Liver (tissue), 9 donors: ENCODE data around the gene CLK4. TPM values are rescaled to one million over a fixed set of nuclear protein-coding genes. Genes with fewer than 3 reads are reported as not detected.

Experiments used
- DNase-seq: peaks from one replicate; pipeline ENCODE4 v3.0.0-alpha.2; 2017; ENCODE audit warnings: low spot score
- H3K27ac ChIP-seq, 2 donors: one replicate each; pipeline ENCODE4 v1.7.0; 2013; ENCODE audit warnings: inconsistent platforms in 2 of 2, low read length in 2 of 2, control low read depth in 1 of 2, low read depth in 1 of 2, mild to moderate bottlenecking in 1 of 2
- H3K27me3 ChIP-seq, 4 donors: one replicate each; pipeline versions ENCODE4 v1.6.1 to v1.7.0; 2013; ENCODE audit warnings: low read length in 3 of 4, inconsistent platforms in 1 of 4, mild to moderate bottlenecking in 1 of 4, moderate library complexity in 1 of 4; ENCODE audit not compliant: control insufficient read depth in 4 of 4, insufficient read depth in 4 of 4
- H3K36me3 ChIP-seq, 4 donors: one replicate each; pipeline versions ENCODE4 v1.6.1 to v1.7.0; 2013; ENCODE audit warnings: low read length in 3 of 4, mild to moderate bottlenecking in 3 of 4, low read depth in 1 of 4, moderate library complexity in 1 of 4; ENCODE audit not compliant: control insufficient read depth in 4 of 4, insufficient read depth in 3 of 4
- H3K4me1 ChIP-seq, 4 donors: one replicate each; pipeline versions ENCODE4 v1.6.1 to v1.7.0; 2013; ENCODE audit warnings: low read length in 3 of 4, mild to moderate bottlenecking in 3 of 4, moderate library complexity in 1 of 4; ENCODE audit not compliant: control insufficient read depth in 4 of 4, insufficient read depth in 4 of 4
- H3K4me3 ChIP-seq, 3 donors: one replicate each; pipeline versions ENCODE4 v1.6.1 to v1.7.0; 2013; ENCODE audit warnings: low read length in 3 of 3, control low read depth in 1 of 3, low read depth in 1 of 3, mild to moderate bottlenecking in 1 of 3
- H3K9ac ChIP-seq, 2 donors: one replicate each; pipeline ENCODE4 v1.7.0; 2013; ENCODE audit warnings: low read length in 2 of 2, mild to moderate bottlenecking in 2 of 2, moderate library complexity in 2 of 2, control low read depth in 1 of 2, low read depth in 1 of 2
- H3K9me3 ChIP-seq, 4 donors: one replicate each; pipeline versions ENCODE4 v1.6.1 to v1.7.0; 2013; ENCODE audit warnings: low read length in 3 of 4; ENCODE audit not compliant: control insufficient read depth in 4 of 4
- EGR1 ChIP-seq, 2 donors: IDR thresholded peaks; 2 replicates each; pipeline ENCODE4 v1.6.1; 2016 to 2018; ENCODE audit warnings: antibody characterized with exemption in 2 of 2, low read depth in 2 of 2
- FOXA1 ChIP-seq: IDR thresholded peaks from 2 replicates; pipeline ENCODE4 v1.6.1; 2016; ENCODE audit warnings: antibody characterized with exemption
- FOXA2 ChIP-seq: IDR thresholded peaks from 2 replicates; pipeline ENCODE4 v1.6.1; 2016; ENCODE audit warnings: antibody characterized with exemption
- GABPA ChIP-seq, 2 donors: IDR thresholded peaks in 1 of 2; conservative IDR thresholded peaks in 1 of 2; 2 replicates each; pipeline ENCODE4 v1.6.1; 2016; ENCODE audit warnings: antibody characterized with exemption in 2 of 2, mild to moderate bottlenecking in 1 of 2, moderate library complexity in 1 of 2
- HNF4A ChIP-seq, 2 donors: conservative IDR thresholded peaks; 2 replicates each; pipeline ENCODE4 v1.6.1; 2016; ENCODE audit warnings: antibody characterized with exemption in 2 of 2, mild to moderate bottlenecking in 2 of 2
- JUND ChIP-seq, 2 donors: IDR thresholded peaks; 2 replicates each; pipeline ENCODE4 v1.6.1; 2016; ENCODE audit warnings: antibody characterized with exemption in 2 of 2
- NR2F2 ChIP-seq: IDR thresholded peaks from 2 replicates; pipeline ENCODE4 v1.6.1; 2016; ENCODE audit warnings: antibody characterized with exemption
- RXRA ChIP-seq, 2 donors: IDR thresholded peaks; 2 replicates each; pipeline ENCODE4 v1.6.1; 2017 to 2018; ENCODE audit warnings: antibody characterized with exemption in 2 of 2, mild to moderate bottlenecking in 1 of 2
- SP1 ChIP-seq: IDR thresholded peaks from 2 replicates; pipeline ENCODE4 v1.6.1; 2018; ENCODE audit warnings: antibody characterized with exemption, mild to moderate bottlenecking
- YY1 ChIP-seq: IDR thresholded peaks from 2 replicates; pipeline ENCODE4 v1.6.1; 2016; ENCODE audit warnings: antibody characterized with exemption, mild to moderate bottlenecking
- WGBS: extraction: QIAGEN DNeasy Blood & Tissue Kit; methylation state at CpG from one replicate; pipeline ENCODE4 v1.1.7; 2013; 5-methylcytosine and 5-hydroxymethylcytosine counted together
- polyA plus RNA-seq, 2 donors: library from polyadenylated mRNA; stranded (reverse) in 1 of 2; unstranded in 1 of 2; fragments of 200-250 nt in 1 of 2; fragments of >200 nt in 1 of 2; fragmentation: Nextera tagmentation in 1 of 2; extraction: Ambion mirVana in 1 of 2; gene quantifications; one replicate each; pipeline versions ENCODE4 v1.2.1 to v1.2.3, GENCODE V29; 2013 to 2015
- total RNA-seq, 2 donors: library from RNA; depleted of rRNA; stranded (reverse); fragments of >200 nt; gene quantifications; one replicate each; pipeline ENCODE4 v1.2.3, GENCODE V29; 2014
- TF ChIP-seq, protein P1 (sequence below): IDR thresholded peaks from 2 replicates; pipeline ENCODE4 v1.6.1; 2016; ENCODE audit warnings: antibody characterized with exemption
- TF ChIP-seq, protein P2 (sequence below): IDR thresholded peaks from 2 replicates; pipeline ENCODE4 v1.6.1; 2016; ENCODE audit warnings: antibody characterized with exemption
- TF ChIP-seq, protein P3 (sequence below): IDR thresholded peaks from 2 replicates; pipeline ENCODE4 v1.6.1; 2016; ENCODE audit warnings: antibody characterized with exemption
- TF ChIP-seq, protein P4 (sequence below): IDR thresholded peaks from 2 replicates; pipeline ENCODE4 v1.6.1; 2016; ENCODE audit warnings: antibody characterized with exemption, mild to moderate bottlenecking
- donor health status: healthy.
- donor health status: healthy.
- donor health status: healthy.
- donor health status: healthy.
- donor health status: healthy.

CLK4 gene
- total and polyA plus RNA-seq, 4 donors, result 5.0 to 28.2 (median 21.9) TPM

DNA sequence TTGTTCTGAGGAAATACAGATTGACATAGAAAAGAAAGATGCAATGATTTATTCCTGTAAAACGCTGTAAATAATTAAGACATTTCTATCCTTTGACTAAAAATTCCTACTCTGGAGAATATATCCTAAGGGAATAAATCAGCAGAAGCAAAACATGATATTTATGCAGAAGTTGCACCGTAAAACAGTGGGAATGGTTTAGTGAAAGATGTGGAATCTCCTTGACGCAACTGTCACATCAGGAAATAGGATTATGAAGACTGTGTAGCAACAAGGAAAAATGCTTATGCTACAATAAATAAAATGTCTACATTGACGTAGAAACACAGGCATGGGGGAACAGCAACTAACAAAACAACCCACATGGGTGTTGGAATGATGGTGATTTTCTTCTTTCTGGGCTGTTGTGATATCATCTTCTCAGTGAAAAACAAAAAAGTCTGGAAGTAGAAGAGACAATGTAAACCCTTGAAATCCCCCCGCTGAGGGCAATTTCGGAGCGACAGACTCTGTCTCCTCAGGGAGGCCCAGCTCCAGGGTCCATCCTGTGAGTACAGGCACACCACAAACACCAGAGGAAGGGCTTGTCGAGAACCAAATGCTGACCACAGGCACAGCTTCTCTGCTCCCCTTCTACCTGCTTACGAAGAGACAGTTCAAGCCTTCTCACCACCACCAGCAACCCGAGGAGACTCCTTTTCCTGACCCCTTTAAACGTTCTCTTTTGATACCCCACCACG, 61.9 kb downstream of the CLK4 start (continued):
- no peak for TF ChIP-seq NR2F2
- TF ChIP-seq, protein P1, sequence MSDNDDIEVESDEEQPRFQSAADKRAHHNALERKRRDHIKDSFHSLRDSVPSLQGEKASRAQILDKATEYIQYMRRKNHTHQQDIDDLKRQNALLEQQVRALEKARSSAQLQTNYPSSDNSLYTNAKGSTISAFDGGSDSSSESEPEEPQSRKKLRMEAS, result no peak
- TF ChIP-seq, protein P2, sequence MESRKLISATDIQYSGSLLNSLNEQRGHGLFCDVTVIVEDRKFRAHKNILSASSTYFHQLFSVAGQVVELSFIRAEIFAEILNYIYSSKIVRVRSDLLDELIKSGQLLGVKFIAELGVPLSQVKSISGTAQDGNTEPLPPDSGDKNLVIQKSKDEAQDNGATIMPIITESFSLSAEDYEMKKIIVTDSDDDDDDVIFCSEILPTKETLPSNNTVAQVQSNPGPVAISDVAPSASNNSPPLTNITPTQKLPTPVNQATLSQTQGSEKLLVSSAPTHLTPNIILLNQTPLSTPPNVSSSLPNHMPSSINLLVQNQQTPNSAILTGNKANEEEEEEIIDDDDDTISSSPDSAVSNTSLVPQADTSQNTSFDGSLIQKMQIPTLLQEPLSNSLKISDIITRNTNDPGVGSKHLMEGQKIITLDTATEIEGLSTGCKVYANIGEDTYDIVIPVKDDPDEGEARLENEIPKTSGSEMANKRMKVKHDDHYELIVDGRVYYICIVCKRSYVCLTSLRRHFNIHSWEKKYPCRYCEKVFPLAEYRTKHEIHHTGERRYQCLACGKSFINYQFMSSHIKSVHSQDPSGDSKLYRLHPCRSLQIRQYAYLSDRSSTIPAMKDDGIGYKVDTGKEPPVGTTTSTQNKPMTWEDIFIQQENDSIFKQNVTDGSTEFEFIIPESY, result no peak
- no peak for TF ChIP-seq FOXA1
- no peak for TF ChIP-seq GABPA (IDR thresholded peaks at IDR 0.05 in 1 of 2, conservative IDR thresholded peaks at IDR 0.05 in 1 of 2)
- TF ChIP-seq RXRA (IDR thresholded peaks at IDR 0.05), result no peak

DNA sequence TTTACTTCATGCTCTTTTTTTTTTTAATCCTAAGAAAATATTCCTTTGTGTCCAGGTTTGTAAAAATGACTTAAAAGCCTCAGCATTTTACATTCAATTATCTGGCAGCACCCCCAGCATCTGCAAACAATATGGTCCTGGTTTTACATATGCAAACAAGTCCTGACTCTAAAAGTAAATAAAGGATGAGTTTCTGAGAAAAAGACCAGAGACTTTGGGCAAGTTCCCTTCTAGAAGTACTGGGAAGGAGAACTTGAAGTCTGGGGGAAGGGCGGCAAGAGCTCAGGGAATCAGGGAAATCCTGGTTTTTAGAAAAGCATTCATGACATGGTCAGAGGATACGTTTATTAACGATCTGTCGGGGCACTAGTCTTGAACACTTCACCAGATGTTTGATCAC, 62.5 kb downstream of the CLK4 start:
- no peaks in the 10 kb centered on the region for H3K9me3 ChIP-seq
- H3K36me3 ChIP-seq, result no peaks in the 10 kb centered on the region
- H3K27ac ChIP-seq, result no peak overlapping the region
- no peak for DNase-seq
- peaks cover 0 to 4% (median 2%) of the 10 kb centered on the region in 4 donors for H3K27me3 ChIP-seq
- TF ChIP-seq, protein P3, sequence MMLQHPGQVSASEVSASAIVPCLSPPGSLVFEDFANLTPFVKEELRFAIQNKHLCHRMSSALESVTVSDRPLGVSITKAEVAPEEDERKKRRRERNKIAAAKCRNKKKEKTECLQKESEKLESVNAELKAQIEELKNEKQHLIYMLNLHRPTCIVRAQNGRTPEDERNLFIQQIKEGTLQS, result no peak
- no peak for TF ChIP-seq HNF4A (conservative IDR thresholded peaks at IDR 0.05)
- no peak for TF ChIP-seq RXRA (IDR thresholded peaks at IDR 0.05)
- no peak for TF ChIP-seq EGR1 (IDR thresholded peaks at IDR 0.05; ENCODE audit: low read depth in 2 of 2)
- no peak for TF ChIP-seq NR2F2
- TF ChIP-seq YY1, result no peak
- no peak for TF ChIP-seq JUND (IDR thresholded peaks at IDR 0.05)
- TF ChIP-seq, protein P2, result no peak
- TF ChIP-seq FOXA2, result no peak
- no peak for TF ChIP-seq FOXA1
- no peak for TF ChIP-seq SP1
- TF ChIP-seq, protein P4, sequence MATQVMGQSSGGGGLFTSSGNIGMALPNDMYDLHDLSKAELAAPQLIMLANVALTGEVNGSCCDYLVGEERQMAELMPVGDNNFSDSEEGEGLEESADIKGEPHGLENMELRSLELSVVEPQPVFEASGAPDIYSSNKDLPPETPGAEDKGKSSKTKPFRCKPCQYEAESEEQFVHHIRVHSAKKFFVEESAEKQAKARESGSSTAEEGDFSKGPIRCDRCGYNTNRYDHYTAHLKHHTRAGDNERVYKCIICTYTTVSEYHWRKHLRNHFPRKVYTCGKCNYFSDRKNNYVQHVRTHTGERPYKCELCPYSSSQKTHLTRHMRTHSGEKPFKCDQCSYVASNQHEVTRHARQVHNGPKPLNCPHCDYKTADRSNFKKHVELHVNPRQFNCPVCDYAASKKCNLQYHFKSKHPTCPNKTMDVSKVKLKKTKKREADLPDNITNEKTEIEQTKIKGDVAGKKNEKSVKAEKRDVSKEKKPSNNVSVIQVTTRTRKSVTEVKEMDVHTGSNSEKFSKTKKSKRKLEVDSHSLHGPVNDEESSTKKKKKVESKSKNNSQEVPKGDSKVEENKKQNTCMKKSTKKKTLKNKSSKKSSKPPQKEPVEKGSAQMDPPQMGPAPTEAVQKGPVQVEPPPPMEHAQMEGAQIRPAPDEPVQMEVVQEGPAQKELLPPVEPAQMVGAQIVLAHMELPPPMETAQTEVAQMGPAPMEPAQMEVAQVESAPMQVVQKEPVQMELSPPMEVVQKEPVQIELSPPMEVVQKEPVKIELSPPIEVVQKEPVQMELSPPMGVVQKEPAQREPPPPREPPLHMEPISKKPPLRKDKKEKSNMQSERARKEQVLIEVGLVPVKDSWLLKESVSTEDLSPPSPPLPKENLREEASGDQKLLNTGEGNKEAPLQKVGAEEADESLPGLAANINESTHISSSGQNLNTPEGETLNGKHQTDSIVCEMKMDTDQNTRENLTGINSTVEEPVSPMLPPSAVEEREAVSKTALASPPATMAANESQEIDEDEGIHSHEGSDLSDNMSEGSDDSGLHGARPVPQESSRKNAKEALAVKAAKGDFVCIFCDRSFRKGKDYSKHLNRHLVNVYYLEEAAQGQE, result no peak
- 17% methylated on average over 4 of the region's 4 CpGs for WGBS
- no peak overlapping the region for H3K4me3 ChIP-seq
- no peaks in the 10 kb centered on the region for H3K4me1 ChIP-seq
- no peak overlapping the region for H3K9ac ChIP-seq
